ENCODE data around the gene F10. TPM values are rescaled to one million over a fixed set of nuclear protein-coding genes. Genes with fewer than 3 reads are reported as not detected.

F10 gene
- total and polyA plus RNA-seq, 4 donors, result 85.3 to 199 (median 117) TPM

GRCh38 chr13:113084943-113085540 lies 37.6 kb upstream of the F10 start:
- no peak overlapping the region for H3K9ac ChIP-seq (ENCODE audit: low read depth in 1 of 2, low read length in 2 of 2)
- H3K27me3 ChIP-seq (ENCODE audit: control insufficient read depth in 4 of 4, insufficient read depth in 4 of 4, low read length in 3 of 4), result no peaks in the 10 kb centered on the region
- H3K9me3 ChIP-seq (ENCODE audit: control insufficient read depth in 4 of 4, low read length in 3 of 4), result no peaks in the 10 kb centered on the region
- no peak for DNase-seq (ENCODE audit: low spot score)
- 92% methylated on average over 24 of the region's 24 CpGs for WGBS
- H3K36me3 ChIP-seq (ENCODE audit: control insufficient read depth in 4 of 4, insufficient read depth in 3 of 4, low read depth in 1 of 4, low read length in 3 of 4), result peaks cover 0 to 31% (median 6%) of the 10 kb centered on the region in 4 donors
- TF ChIP-seq FOXA1 (IDR thresholded peaks at IDR 0.05) (no peak), YY1 (IDR thresholded peaks at IDR 0.05) (no peak), CTCF (IDR thresholded peaks at IDR 0.05; ENCODE audit: low read depth, low read length, missing input control) (no peak), HNF4G (IDR thresholded peaks at IDR 0.05) (no peak), SP1 (IDR thresholded peaks at IDR 0.05) (no peak), RXRA (IDR thresholded peaks at IDR 0.05) (no peak), NR2F2 (IDR thresholded peaks at IDR 0.05) (no peak), ATF3 (IDR thresholded peaks at IDR 0.05) (no peak), MAX (IDR thresholded peaks at IDR 0.05) (no peak), FOXA2 (IDR thresholded peaks at IDR 0.05) (no peak), EGR1 (IDR thresholded peaks at IDR 0.05; ENCODE audit: low read depth in 2 of 2) (no peak), RAD21 (IDR thresholded peaks at IDR 0.05) (no peak), TAF1 (conservative IDR thresholded peaks at IDR 0.05) (no peak), REST (IDR thresholded peaks at IDR 0.05) (no peak), ZBTB33 (IDR thresholded peaks at IDR 0.05) (no peak), JUND (IDR thresholded peaks at IDR 0.05) (no peak), HNF4A (conservative IDR thresholded peaks at IDR 0.05) (no peak), GABPA (IDR thresholded peaks at IDR 0.05 in 1 of 2, conservative IDR thresholded peaks at IDR 0.05 in 1 of 2) (no peak)
- H3K4me1 ChIP-seq (ENCODE audit: control insufficient read depth in 4 of 4, insufficient read depth in 4 of 4, low read length in 3 of 4), result no peaks in the 10 kb centered on the region
- H3K27ac ChIP-seq (ENCODE audit: low read depth in 1 of 2, low read length in 2 of 2), result no peak overlapping the region
- H3K4me3 ChIP-seq (ENCODE audit: low read depth in 1 of 3, low read length in 3 of 3), result no peak overlapping the region
